Nephron progenitor cell (in vitro differentiated cells): ENCODE measurements around the gene SPPL3.
A peak's percentile ranks its signal among the peaks of the same experiment; 100 is the strongest.

Experiments
- DNase-seq: peaks from one replicate; pipeline ENCODE4 v3.0.0; 2021
- H3K27ac Mint-ChIP-seq: 2 replicates; pipeline ENCODE4 v1.8.0; 2021; ENCODE audit warnings: mild to moderate bottlenecking, moderate library complexity, mixed read lengths
- H3K27me3 Mint-ChIP-seq: 2 replicates; pipeline ENCODE4 v1.8.0; 2021; ENCODE audit warnings: mild to moderate bottlenecking, low read depth, mixed read lengths; ENCODE audit not compliant: poor library complexity
- H3K36me3 Mint-ChIP-seq: 2 replicates; pipeline ENCODE4 v1.8.0; 2021; ENCODE audit warnings: low read depth, mixed read lengths
- H3K4me1 Mint-ChIP-seq: 2 replicates; pipeline ENCODE4 v1.8.0; 2021; ENCODE audit warnings: mixed read lengths
- H3K4me3 Mint-ChIP-seq: 2 replicates; pipeline ENCODE4 v1.8.0; 2021; ENCODE audit warnings: mild to moderate bottlenecking, moderate library complexity, mixed read lengths
- H3K9me3 Mint-ChIP-seq: 2 replicates; pipeline ENCODE4 v1.8.0; 2021; ENCODE audit warnings: mild to moderate bottlenecking, moderate library complexity, mixed read lengths
- CTCF ChIP-seq: fragments of 200-600 bp; sonication (generic); IDR thresholded peaks from 2 replicates; pipeline ENCODE4 v1.5.0; 2021; ENCODE audit warnings: antibody characterized with exemption

The SPPL3 gene

GRCh38 chr12:120718055-120718454, 186.1 kb downstream of the SPPL3 start:
- no peak for DNase-seq
- TF ChIP-seq CTCF: no peak
- Mint-ChIP-seq H3K4me3 (no peak overlapping the region), H3K27ac (no peak overlapping the region), H3K27me3 (no peaks in the 10 kb centered on the region), H3K4me1 (peaks cover 15% of the 10 kb centered on the region), H3K9me3 (no peaks in the 10 kb centered on the region), H3K36me3 (peaks cover 72% of the 10 kb centered on the region)

GRCh38 chr12:120713861-120714482, 190.2 kb downstream of the SPPL3 start:
- no peaks in the 10 kb centered on the region for H3K9me3 Mint-ChIP-seq
- H3K27ac Mint-ChIP-seq: no peak overlapping the region
- peak; percentile 87 for TF ChIP-seq CTCF
- H3K36me3 Mint-ChIP-seq: peaks cover 40% of the 10 kb centered on the region
- peak overlapping the region; percentile 63 for H3K4me3 Mint-ChIP-seq
- H3K4me1 Mint-ChIP-seq: peaks cover 46% of the 10 kb centered on the region
- H3K27me3 Mint-ChIP-seq: no peaks in the 10 kb centered on the region
- DNase-seq: peak; percentile 75

GRCh38 chr12:120712610-120713009, 191.5 kb downstream of the SPPL3 start:
- Mint-ChIP-seq H3K9me3 (no peaks in the 10 kb centered on the region), H3K4me1 (peaks cover 52% of the 10 kb centered on the region), H3K27me3 (no peaks in the 10 kb centered on the region), H3K36me3 (peaks cover 29% of the 10 kb centered on the region), H3K4me3 (peak overlapping the region; percentile 93), H3K27ac (no peak overlapping the region)
- no peak for TF ChIP-seq CTCF
- DNase-seq: no peak
